Ectodermal cell (in vitro differentiated cells): ENCODE data around the gene UMAD1.
"Not testable (repeated sequence)": the region's sequence is repeated elsewhere in the genome, so short reads cannot be mapped to it uniquely, and the experiment has no call there.

ENCODE experiments used
- H3K27ac ChIP-seq: 2 replicates; pipeline ENCODE4 v1.7.0; 2013; ENCODE audit warnings: mild to moderate bottlenecking, low read depth, low read length; ENCODE audit not compliant: insufficient read depth, poor library complexity, severe bottlenecking
- H3K27me3 ChIP-seq: 2 replicates; pipeline ENCODE4 v1.7.0; 2013; ENCODE audit warnings: mild to moderate bottlenecking, low read length; ENCODE audit not compliant: insufficient read depth, control insufficient read depth, poor library complexity, severe bottlenecking
- H3K36me3 ChIP-seq: one replicate; pipeline ENCODE4 v1.7.0; 2013; ENCODE audit warnings: low read length; ENCODE audit not compliant: control insufficient read depth, insufficient read depth
- H3K4me1 ChIP-seq: one replicate; pipeline ENCODE4 v1.7.0; 2013; ENCODE audit warnings: low read length; ENCODE audit not compliant: control insufficient read depth, insufficient read depth
- H3K4me3 ChIP-seq: 2 replicates; pipeline ENCODE4 v1.7.0; 2013; ENCODE audit warnings: low read depth, low read length, control low read depth; ENCODE audit not compliant: insufficient read depth
- H3K9me3 ChIP-seq: 2 replicates; pipeline ENCODE4 v1.7.0; 2013; ENCODE audit warnings: mild to moderate bottlenecking, low read length, moderate library complexity; ENCODE audit not compliant: control insufficient read depth
- WGBS, 2 experiments: methylation state at CpG; one replicate each; pipeline ENCODE4 v1.1.7; 2013; ENCODE audit warnings: missing lambda C conversion rate in 2 of 2; 5-methylcytosine and 5-hydroxymethylcytosine counted together

Gene UMAD1

GRCh38 chr7:7808156-7808555 is 167.6 kb downstream of the UMAD1 start:
- Histone ChIP-seq H3K36me3 (no peaks in the 10 kb centered on the region), H3K9me3 (no peaks in the 10 kb centered on the region), H3K4me1 (peaks cover 6% of the 10 kb centered on the region), H3K4me3 (no peak overlapping the region), H3K27ac (no peak overlapping the region), H3K27me3 (no peaks in the 10 kb centered on the region)
- 86 to 95% methylated on average over 4 of the region's 4 CpGs for WGBS, 2 experiments

- H3K27me3 ChIP-seq = no peaks in the 10 kb centered on the region
- 80% methylated on average over 1 of the region's 1 CpG; no CpG with 5 or more reads in 1 of the 2 experiments for WGBS, 2 experiments
- H3K36me3 ChIP-seq = no peaks in the 10 kb centered on the region
- H3K4me3 ChIP-seq = no peak overlapping the region
- no peaks in the 10 kb centered on the region for H3K9me3 ChIP-seq
- no peak overlapping the region for H3K27ac ChIP-seq
- peaks cover 1% of the 10 kb centered on the region for H3K4me1 ChIP-seq
Measured at GRCh38 chr7:7808626-7809025, 168.1 kb downstream of the UMAD1 start.

- H3K36me3 ChIP-seq = no peaks in the 10 kb centered on the region
- H3K9me3 ChIP-seq = no peaks in the 10 kb centered on the region
- WGBS, 2 experiments = 94 to 100% methylated on average over 1 of the region's 1 CpG
- no peaks in the 10 kb centered on the region for H3K27me3 ChIP-seq
- H3K4me3 ChIP-seq = no peak overlapping the region
- H3K4me1 ChIP-seq = no peaks in the 10 kb centered on the region
- H3K27ac ChIP-seq = no peak overlapping the region
Measured at GRCh38 chr7:7810380-7810779, 169.8 kb downstream of the UMAD1 start.

- WGBS, 2 experiments = 93 to 100% methylated on average over 2 of the region's 2 CpGs
- Histone ChIP-seq H3K36me3 (no peaks in the 10 kb centered on the region), H3K27ac (no peak overlapping the region)
Measured at GRCh38 chr7:7810826-7811225, 170.3 kb downstream of the UMAD1 start.

DNA sequence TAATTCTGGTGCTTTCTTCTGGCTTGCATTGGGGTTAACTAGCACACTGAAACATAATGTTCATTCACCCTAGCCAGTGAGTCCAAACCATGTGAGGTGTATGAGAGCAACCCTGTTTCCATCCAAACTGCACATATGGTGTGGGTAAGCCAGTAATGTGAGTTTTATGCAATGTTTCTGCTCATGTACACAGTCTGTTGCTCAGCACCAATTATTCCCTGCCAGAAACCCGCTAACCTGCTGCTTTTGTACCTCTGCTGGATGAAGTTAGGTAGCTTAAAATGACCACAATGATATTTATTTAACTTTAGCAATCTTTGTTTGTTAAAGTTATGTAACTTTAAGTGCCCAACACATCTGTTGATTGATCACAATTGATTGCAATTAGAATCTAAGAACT is 171.6 kb downstream of the UMAD1 start:
- Histone ChIP-seq H3K4me3 (no peak overlapping the region), H3K27ac (no peak overlapping the region), H3K4me1 (no peaks in the 10 kb centered on the region), H3K27me3 (no peaks in the 10 kb centered on the region), H3K36me3 (no peaks in the 10 kb centered on the region), H3K9me3 (no peaks in the 10 kb centered on the region)
- 100% methylated on average over 1 of the region's 1 CpG; no CpG with 5 or more reads in 1 of the 2 experiments for WGBS, 2 experiments

More at GRCh38 chr7:7810826-7811225, 170.3 kb downstream of the UMAD1 start:
- Histone ChIP-seq H3K9me3 (no peaks in the 10 kb centered on the region), H3K4me1 (no peaks in the 10 kb centered on the region), H3K4me3 (no peak overlapping the region), H3K27me3 (no peaks in the 10 kb centered on the region)

- H3K4me3 ChIP-seq = no peak overlapping the region
- no peaks in the 10 kb centered on the region for H3K9me3 ChIP-seq
- H3K36me3 ChIP-seq = no peaks in the 10 kb centered on the region
- no peaks in the 10 kb centered on the region for H3K27me3 ChIP-seq
- H3K27ac ChIP-seq = no peak overlapping the region
- H3K4me1 ChIP-seq = no peaks in the 10 kb centered on the region
- WGBS, 2 experiments = 100% methylated on average over 1 of the region's 1 CpG
Measured at GRCh38 chr7:7815395-7815794, 174.8 kb downstream of the UMAD1 start.

DNA sequence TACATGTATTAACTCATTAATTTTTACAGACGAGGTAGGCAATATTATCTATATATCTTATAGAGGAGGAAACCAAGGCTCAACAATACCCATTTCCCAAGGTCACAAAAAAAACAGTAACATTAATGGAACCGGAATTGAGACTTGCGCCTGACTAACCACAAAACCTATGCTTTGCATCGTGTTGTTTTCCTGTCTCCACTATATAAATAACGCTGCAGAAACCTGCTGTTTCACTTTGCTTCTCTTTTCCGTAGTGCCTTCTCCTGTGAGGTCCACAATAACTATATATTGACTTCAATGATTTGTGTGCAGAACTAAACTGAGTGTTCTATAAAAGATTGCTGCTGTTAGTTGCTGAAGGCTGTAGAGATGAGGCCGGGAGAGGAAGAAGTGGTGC is 175.5 kb downstream of the UMAD1 start:
- 88 to 91% methylated on average over 6 to 7 of the region's 7 CpGs for WGBS, 2 experiments
- no peak overlapping the region for H3K27ac ChIP-seq

GRCh38 chr7:7816816-7817536 is 176.4 kb downstream of the UMAD1 start:
- H3K4me3 ChIP-seq = no peak overlapping the region
- no peak overlapping the region for H3K27ac ChIP-seq
- H3K4me1 ChIP-seq = peaks cover 9% of the 10 kb centered on the region
- H3K27me3 ChIP-seq = no peaks in the 10 kb centered on the region
- no peaks in the 10 kb centered on the region for H3K36me3 ChIP-seq
- no peaks in the 10 kb centered on the region for H3K9me3 ChIP-seq
- WGBS, 2 experiments = 73 to 87% methylated on average over 3 to 7 of the region's 7 CpGs

More for the DNA sequence above, 175.5 kb downstream of the UMAD1 start:
- Histone ChIP-seq H3K4me3 (no peak overlapping the region), H3K27me3 (no peaks in the 10 kb centered on the region), H3K4me1 (peaks cover 2% of the 10 kb centered on the region), H3K36me3 (no peaks in the 10 kb centered on the region), H3K9me3 (no peaks in the 10 kb centered on the region)

GRCh38 chr7:7817748-7818147 is 177.2 kb downstream of the UMAD1 start:
- no peaks in the 10 kb centered on the region for H3K36me3 ChIP-seq
- no peak overlapping the region for H3K4me3 ChIP-seq
- no peak overlapping the region for H3K27ac ChIP-seq
- 86 to 90% methylated on average over 2 of the region's 2 CpGs for WGBS, 2 experiments
- no peaks in the 10 kb centered on the region for H3K27me3 ChIP-seq
- H3K4me1 ChIP-seq = peaks cover 9% of the 10 kb centered on the region
- no peaks in the 10 kb centered on the region for H3K9me3 ChIP-seq

- H3K4me3 ChIP-seq, H3K27ac ChIP-seq, H3K27me3 ChIP-seq, H3K36me3 ChIP-seq, H3K4me1 ChIP-seq, H3K9me3 ChIP-seq: not testable (repeated sequence)
- 71 to 98% methylated on average over 2 of the region's 2 CpGs for WGBS, 2 experiments
Measured at GRCh38 chr7:7818179-7818578, 177.6 kb downstream of the UMAD1 start.
